Occipital lobe (tissue), 2 donors: ENCODE measurements around the gene USP43. TPM values are rescaled to one million over a fixed set of nuclear protein-coding genes. Genes with fewer than 3 reads are reported as not detected.
"Not testable (repeated sequence)": the region's sequence is repeated elsewhere in the genome, so short reads cannot be mapped to it uniquely, and the experiment has no call there.

ENCODE experiments used
- DNase-seq: peaks from one replicate; lab custom pipeline; 2025; lab: John Stamatoyannopoulos, UW
- total RNA-seq: library from RNA; depleted of rRNA; stranded (reverse); fragments of >200 nt; gene quantifications from one replicate; pipeline ENCODE4 v1.2.3, GENCODE V29; 2014

The USP43 gene
- total RNA-seq, 1 donor from 2014 or later, result 3.6 TPM

DNA sequence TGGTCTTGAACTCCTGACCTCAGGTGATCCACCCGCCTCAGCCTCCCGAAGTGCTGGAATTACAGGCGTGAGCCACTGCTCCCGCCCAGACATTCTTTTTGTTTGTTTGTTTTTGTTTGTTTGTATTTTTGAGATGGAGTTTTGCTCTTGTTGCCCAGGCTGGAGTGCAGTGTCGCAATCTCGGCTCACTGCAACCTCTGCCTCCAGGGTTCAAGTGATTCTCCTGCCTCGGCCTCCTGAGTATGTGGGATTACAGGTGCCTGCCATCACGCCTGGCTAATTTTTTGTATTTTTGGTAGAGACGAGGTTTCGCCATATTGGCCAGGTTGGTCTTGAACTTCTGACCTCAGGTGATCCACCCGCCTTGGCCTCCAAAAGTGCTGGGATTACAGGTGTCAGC is 18.2 kb downstream of the USP43 start:
- DNase-seq, result not testable (repeated sequence)

DNA sequence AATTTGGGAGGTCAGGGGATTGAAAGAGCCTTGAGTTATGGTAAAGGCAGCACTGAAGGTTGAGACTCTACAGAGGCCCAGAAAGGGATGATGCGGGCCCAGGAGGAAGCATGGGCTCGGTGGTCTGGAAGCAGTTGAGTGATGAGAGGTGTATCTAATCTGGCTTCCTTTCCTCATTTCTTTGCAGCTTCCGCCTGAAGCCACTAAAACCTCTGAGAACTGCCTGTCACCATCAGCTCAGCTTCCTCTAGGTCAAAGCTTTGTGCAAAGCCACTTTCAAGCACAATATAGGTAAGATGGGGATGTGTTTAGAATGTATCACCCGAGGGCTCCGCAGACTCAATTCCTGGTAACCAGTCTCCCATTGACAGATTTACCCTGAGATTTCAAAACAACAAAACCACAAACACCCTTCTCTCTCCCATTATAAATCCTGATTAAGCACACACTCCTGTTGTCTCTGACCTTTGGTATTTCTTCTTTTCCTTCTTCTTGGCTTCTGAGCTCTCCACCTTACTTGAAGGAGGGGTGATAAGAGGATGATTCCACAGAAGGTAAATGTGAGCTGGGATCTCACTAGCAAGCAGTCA is 21.2 kb downstream of the USP43 start:
- no peak for DNase-seq

DNA sequence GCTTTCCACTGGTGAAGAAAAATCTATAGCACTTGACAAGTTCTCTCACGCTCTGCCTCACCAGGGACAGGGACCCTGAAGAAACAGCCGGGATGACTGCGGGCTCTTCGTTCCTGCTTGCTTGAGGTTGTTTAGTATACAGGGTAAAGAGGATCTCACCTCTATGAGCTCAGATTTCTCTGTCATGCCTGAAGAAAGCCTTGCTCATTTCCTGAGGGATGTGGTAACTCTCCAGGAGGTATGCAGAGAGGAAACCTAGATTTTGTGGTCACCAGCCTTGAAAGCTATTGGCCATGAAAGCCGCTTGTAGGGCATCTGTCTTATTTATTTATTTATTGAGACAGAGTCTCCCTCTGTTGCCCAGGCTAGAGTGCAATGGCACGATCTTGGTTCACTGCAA is 23.2 kb downstream of the USP43 start:
- DNase-seq, result no peak

DNA sequence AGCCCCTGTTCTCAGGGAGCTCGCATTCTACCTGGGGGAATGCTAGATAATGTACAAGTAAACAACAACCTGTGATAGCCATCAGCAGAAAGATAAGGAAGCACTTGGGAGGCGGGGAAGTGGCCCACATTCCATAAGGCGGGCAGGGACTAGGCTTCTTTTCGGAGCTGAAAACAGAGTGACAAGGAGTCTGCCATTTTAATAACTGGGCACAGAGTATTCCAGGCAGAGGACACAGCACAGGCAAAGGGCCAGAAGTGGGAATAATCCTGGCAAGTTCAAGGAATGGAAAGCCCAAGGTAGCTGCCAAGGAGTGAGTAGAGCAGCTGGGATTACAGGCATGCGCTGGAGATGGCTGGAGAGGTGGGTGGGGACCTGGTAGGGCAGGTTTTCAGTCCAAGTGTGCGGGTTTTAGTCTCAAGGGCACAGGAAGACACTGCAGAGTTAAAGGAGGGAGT is 24.3 kb downstream of the USP43 start:
- no peak for DNase-seq

DNA sequence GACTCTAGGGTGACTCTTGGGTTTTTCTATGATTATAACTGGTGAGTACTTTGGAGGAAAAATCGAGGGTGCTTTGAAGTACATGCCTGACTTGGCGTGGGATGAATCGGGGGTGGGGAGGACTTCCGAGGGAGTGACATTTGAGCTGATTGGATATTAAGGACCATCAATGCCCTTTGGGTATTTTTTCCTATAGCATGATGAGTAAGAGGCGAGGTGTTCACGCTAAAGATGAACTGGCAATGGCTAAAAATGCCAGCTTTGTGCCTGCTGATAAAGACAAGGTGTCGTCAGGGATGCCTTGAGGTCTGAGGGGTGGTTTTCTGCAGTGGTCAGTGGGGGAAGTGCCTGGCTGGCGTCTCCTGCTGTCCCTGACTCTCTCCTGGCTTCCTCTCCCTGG is 25.3 kb downstream of the USP43 start:
- DNase-seq, result no peak

DNA sequence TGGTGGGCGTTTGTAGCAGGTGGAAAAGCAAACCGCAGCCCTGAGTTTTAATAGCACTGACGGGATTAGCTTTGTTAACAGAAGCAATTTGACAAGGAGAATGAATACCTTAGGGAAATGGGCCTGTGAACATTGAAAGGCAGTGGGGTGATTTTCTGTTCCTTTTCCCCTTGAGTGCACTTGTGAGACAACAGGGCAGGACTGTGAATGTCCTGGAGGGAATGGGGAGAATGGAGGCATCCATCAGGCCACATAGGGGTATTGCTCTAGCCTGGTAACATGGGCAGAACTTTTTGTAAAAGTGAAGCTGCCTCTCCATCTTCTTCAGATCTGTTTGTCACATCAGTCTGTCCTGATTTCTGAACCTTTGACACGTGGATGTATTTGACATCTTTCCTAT is 26.2 kb downstream of the USP43 start:
- DNase-seq, result no peak

DNA sequence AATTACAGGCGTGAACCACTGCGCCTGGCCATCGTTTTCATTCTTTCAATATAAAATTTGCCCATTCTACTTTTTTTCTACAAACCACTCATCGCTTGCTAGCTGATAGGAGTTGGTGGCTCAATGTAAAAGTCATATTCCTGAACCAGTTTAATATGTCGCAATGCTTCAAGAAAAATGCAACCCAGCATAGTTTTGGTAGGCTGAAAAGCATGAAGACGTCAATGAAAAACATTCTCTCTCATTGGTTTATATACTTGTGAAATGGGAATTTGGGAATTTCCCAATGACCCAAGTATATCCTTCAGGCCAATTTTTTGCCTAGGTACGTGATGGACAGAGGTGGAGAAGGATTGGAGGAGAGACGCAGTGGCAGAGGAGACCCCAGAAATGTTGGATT is 26.9 kb downstream of the USP43 start:
- DNase-seq, result no peak

DNA sequence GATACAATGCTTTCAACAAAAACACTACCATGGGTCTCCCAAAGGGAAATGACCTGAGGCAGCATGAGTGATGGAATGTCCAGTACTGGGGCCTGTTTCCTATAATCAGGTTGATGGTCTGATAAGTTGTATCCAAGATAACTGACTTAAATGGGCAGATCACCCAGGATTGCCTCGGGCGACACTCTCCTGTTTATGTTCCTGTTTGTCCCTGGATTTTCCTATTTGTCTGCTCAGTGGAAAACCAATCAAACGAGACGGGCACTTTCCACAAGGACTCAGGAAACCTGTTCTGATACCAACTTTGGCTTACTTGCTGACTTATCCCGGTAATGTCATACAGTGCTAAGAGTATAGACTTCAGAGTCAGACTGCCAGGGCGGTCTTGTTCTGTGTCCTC is 27.4 kb downstream of the USP43 start:
- DNase-seq, result no peak

DNA sequence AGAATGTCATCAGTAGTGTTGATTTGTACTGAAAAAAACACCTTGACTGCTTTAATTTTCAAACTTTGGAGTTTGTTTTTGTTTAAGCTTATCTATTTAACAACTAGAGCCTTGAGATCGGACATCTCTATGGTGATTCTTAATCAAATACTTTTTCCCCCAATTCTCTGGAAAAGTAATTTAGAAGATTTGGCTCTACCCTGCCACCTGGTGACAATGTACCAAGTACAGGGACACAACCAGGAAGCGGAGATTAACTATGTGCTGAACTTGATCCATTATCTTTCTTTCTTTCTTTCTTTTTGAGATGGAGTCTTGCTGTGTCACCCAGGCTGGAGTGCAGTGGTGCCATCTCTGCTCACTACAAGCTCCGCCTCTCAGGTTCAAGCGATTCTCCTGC is 30.8 kb downstream of the USP43 start:
- DNase-seq, result no peak

DNA sequence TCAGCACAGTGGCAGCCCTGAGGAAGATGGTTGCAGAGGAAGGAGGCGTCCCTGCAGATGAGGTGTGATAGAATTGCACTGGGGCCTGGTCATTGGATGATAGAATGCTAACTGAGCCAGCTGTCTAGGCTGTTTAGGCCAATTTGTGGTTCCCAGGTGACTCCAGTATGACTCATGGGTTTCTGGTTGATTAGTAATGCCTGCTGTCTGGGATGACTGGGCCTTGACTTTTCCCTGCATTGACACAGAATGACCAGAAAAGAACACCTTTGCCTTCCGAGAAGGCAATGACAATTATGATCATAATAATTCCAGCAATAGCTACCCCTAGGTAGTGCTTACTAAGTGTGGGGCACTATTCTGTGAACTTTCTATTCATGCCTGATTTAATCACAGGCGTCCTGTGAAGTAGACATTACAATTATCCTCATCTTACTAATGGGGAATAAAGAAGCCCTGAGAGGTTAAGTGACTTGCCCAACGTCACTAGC is 31.5 kb downstream of the USP43 start:
- DNase-seq, result no peak

DNA sequence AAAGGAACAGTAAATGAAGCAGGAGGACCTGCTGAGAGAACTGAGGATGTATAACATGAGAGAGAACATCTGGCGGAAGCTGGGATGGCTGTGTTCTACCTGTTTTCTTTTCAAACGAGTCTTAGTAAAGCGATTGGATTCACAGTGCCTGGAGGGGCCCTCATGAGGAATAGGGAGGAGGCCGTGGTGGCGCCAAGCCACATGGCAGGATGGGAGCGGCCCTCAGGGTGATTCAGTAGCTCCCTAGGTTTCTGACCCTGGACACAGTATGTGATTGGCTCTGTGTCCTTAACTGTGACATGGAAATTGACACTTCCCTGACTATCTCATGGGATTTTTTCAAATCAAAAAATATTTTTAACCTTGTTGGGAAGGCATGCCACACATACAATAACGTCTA is 32.1 kb downstream of the USP43 start:
- DNase-seq, result no peak

DNA sequence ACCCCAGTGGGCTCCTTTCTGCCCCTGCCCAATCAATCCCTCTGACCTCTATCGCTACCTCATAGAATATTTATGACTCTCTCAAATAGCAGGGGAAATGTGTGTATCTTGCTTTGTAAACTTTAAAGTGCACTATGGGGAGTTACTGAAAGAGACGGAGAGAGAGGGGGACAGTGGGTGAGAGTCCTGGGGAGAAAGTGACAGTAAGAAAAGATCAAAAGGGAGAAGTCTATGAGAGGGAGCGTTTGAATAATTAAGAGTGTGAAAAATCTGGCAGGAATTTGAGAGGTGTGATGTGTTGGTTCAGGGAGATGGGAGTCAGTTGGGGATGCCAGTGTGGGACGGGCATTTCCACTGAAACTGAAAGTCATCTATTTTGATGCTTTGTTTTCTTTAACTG is 32.6 kb downstream of the USP43 start:
- no peak for DNase-seq

DNA sequence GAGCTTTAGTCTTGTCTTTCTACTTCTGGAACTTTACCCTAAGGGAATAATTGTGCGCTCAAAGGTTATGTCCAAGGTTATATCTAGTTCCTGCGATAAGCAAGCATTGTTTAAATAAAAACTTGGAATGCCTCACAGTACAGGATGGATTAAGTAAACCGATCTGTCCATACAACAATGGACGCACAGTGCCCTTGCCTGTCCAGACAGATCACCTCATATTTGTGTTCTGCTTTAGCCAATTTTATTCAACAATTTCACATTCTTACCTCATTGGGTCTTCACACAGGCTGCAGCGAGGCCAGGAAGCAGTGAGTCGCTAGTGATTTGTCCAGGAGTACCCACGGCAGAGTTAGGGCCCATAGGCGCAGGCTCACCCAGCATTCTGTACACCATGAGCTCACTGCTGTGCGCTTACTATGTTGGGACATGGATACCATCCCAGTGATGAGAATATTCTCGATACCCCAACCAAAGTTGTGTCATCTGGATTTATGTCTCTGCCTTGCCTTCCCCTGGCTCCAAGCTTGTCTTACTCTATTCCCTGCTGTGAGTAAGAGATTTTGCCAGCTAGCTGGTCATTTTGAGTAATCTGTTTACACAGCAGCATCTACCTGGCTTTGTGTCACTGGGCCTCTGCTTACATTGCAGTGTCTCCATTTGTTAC is 39.8 kb downstream of the USP43 start:
- DNase-seq, result no peak

DNA sequence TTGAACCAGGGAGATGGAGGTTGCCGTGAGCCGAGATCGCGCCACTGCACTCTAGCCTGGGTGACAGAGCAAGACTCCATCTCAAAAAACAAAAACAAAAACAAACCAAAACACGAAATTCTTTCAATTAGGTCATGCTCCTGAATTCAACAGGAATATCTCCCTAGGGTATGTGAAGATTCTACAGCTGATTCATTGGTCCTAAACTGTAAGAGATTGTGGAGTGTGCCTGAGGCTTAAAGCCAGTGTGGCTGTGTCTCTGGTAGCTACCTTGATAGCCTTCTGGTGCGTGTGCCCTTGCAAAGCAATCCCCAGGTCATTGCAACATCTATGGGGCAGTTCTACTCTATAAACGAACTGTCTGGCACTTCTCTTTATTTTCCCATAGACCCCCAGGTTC is 48.4 kb downstream of the USP43 start:
- DNase-seq, result no peak

DNA sequence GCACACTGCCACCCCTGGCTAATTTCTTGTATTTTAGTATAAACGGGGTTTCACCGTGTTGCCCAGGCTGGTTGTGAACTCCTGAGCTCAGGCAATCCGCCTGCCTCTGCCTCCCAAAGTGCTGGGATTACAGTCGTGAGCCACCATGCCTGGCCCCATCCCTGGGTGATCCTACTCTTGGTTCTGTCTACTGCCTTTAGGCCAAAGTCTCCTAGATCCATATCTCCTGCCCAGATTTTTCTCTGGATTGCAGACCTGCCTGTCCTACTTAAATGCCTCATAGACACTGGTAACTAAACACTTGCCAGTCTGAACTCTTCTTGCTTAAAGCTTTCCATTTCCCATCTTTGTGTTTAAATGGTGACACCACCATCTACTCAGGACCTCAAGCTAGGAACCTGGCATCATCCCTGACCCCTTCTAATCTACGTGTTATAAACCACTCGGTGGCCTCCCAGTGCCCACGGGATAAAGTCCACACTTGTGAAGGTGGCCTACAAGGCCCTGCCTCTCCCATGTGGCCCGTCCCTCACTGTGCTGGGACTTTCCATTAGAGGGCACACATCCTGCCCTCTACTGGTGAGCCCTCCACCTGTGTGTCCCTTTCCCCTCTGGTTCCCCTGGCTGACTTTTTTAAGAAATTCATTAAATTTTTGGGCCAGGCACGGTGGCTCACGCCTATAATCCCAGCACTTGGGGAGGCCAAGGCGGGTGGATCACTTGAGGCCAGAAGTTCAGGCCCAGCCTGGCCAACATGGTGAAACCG is 51.1 kb downstream of the USP43 start:
- no peak for DNase-seq

DNA sequence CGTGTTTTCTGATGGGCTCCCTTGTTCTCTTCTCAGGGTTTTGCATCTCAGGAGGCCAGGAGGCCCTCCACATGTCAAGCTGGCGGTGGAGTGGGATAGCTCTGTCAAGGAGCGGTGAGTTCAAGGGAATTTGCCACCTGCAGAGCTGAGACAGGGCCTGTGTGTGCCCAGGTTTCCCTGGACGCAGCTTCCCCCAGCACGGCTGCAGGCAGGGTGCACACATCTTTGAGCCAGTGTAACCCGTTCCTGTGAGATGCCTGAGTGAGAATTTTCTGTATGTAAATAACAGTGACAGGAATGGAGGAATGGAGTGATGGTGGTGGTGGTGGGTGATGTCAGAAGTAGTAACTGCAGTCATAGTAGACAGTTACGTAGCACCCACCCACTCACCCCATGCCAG is 54.8 kb downstream of the USP43 start:
- DNase-seq, result no peak

DNA sequence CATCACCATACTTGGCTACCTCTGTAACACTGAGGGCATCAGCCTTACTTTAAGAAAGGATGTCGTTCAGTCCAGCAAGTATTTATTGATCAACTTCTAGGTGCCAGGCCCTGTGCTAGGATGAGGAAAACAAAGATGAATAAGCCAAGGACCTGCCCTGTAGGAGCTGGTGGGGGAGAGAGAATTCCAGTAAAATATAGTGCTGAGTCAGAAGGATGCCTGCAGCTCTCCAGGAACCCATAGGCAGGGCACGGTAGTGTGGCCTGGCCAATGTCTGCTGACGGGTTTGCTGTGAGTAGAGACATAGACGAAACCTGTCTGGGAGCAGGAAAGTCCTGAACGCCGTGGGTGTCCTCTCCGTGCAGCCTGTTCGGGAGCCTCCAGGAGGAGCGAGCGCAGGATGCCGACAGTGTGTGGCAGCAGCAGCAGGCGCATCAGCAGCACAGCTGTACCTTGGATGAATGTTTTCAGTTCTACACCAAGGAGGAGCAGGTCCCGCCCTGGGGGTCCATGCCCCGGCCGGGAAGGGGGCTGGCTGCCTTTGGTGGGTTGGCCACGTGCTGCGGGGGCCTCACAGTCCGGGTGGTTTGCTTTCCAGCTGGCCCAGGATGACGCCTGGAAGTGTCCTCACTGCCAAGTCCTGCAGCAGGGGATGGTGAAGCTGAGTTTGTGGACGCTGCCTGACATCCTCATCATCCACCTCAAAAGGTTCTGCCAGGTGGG is 55.6 kb downstream of the USP43 start:
- no peak for DNase-seq

DNA sequence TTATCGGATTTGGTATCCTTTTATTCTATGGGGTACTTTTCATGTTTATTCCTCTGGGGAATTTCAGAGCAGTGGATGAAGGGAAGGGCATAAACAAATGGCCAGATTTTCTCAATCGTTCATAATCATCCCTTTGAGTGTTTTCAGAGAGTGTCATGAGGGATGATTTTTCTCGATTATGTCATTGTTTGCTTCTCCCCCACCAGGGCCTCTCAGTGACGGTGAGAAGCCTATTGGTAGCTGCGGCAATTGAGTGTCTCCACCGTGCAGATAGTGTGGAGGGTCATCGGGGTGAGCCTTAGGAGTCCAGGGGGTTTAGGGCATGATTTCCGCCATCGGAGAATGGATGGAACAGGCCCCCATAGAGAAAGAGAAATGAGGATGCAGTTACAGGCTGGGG is 57.2 kb downstream of the USP43 start:
- DNase-seq, result no peak

DNA sequence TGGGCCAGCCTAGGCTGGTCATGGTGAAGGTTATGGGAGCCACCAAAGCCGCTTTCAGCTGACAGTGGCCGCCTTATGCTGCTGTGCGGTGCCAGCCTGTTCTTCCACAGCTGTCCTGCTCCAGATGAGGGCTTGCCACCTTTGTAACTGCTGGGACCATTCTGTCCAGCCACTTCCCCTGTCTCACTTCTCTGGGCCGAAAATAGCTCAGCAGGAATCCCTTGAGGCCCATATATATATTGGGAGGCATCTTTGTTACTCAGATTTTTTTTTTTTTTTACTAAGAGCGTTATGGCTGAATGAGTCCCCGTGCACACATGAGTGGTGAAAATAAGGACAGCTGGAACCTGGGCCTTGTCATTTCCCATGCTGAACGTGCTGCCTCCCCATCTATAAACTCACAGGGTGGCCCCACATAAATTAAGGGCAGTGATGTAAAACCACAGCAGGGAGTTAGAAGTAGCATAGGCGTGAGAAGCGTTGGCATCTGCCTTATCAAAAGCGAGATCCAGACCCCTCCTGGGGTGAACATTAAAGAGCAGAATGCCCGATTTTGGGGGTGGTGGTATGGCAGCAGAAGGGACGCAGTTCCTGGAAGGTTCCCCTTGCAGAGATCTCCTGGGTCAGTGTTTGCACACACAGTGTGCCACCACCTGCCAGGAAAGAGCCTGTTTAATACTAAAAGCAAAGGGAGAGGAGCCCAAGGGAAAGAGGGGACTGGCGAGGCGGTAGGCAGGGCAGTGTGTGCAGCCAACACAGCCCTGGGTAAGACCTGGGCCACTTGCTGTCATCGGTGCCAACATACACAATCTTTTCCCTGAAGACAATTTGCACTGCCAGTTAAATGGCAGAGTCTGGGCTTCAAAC is 57.8 kb downstream of the USP43 start:
- DNase-seq, result no peak

DNA sequence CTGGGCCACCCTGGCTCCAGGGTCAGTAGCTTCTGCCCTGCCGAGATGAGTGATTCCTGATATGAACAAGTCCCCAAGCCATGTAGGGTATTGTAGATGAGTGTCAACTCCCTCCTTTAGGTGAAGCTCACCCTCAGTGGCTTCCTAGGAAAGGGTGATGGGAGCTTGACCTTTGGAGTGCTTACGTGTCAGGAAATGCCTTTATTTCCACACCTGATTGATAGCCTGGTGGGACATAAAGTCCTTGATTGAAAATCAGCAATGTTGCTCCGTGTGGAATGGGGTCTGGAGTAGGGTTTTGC is 58.4 kb downstream of the USP43 start:
- no peak for DNase-seq

DNA sequence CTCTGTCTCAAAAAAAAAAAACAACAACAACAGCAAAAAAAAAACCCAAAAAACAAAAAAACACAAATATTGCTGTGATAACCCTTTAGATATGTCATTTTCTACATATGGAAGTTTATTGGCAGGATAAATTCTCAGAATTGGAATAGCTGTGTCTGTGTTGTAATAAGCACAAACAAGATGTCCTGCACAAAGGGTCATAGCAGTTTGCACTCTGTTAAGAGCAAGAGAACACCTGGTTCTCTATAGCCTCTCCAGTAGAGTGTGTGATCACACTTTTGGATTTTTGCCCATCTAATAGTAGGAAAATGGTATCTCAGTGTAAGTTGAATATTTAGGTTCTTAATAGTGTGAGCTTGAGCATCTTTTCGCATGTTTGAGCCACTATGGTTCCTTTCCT is 60.4 kb downstream of the USP43 start:
- no peak for DNase-seq
